Uterus (tissue), 2 donors: Measurements from ENCODE around the gene HHAT.

Experiments used
- CTCF ChIP-seq, 4 experiments: fragments of 200-600 bp in 2 of 4; fragments of 450-650 bp in 2 of 4; sonication (generic) in 2 of 4; IDR thresholded peaks; one replicate each; pipeline ENCODE4 v1.5.1; 2016 to 2019; ENCODE audit warnings: antibody characterized with exemption in 4 of 4, mild to moderate bottlenecking in 2 of 4, moderate library complexity in 1 of 4
- POLR2A ChIP-seq, 2 donors: fragments of 450-650 bp; IDR thresholded peaks; one replicate each; pipeline ENCODE4 v1.6.1; 2016; ENCODE audit warnings: antibody characterized with exemption in 2 of 2, mild to moderate bottlenecking in 1 of 2, moderate library complexity in 1 of 2

- TF ChIP-seq CTCF (IDR thresholded peaks at IDR 0.05) (no peak), POLR2A (IDR thresholded peaks at IDR 0.05) (no peak)
These were observed 112.3 kb downstream of the HHAT start for GRCh38 chr1:210441028-210441427.
